H1 (cell line): ENCODE data around the gene SPEN. TPM values are rescaled to one million over a fixed set of nuclear protein-coding genes. Genes with fewer than 3 reads are reported as not detected.

ENCODE experiments used
- CBX5 ChIP-seq: fragments of 300-800, 300-1000 bp; sonication (generic); IDR thresholded peaks from 2 replicates; pipeline ENCODE4 v1.7.1; 2016; ENCODE audit warnings: antibody characterized with exemption, low read length, low read depth
- EP300 ChIP-seq, 2 experiments: IDR thresholded peaks; 1 replicate in 1 of 2; 2 replicates in 1 of 2; pipeline ENCODE4 v1.6.1; 2011 to 2012; ENCODE audit warnings: low read depth in 2 of 2, low read length in 2 of 2, mild to moderate bottlenecking in 2 of 2, borderline replicate concordance in 1 of 2, inconsistent platforms in 1 of 2, moderate library complexity in 1 of 2
- FOSL1 ChIP-seq: IDR thresholded peaks from 2 replicates; pipeline ENCODE4 v1.6.1; 2011; ENCODE audit warnings: mild to moderate bottlenecking, low read depth, low read length, moderate library complexity; ENCODE audit not compliant: insufficient read depth
- HDAC2 ChIP-seq, 2 experiments: fragments of 300-600 bp in 1 of 2; sonication (generic) in 1 of 2; IDR thresholded peaks; 2 replicates each; pipeline ENCODE4 v1.6.1; 2011 to 2012; ENCODE audit warnings: low read depth in 2 of 2, low read length in 2 of 2, mild to moderate bottlenecking in 2 of 2, moderate library complexity in 2 of 2, borderline replicate concordance in 1 of 2, inconsistent platforms in 1 of 2
- RBBP5 ChIP-seq: IDR thresholded peaks from 2 replicates; pipeline ENCODE4 v1.7.1; 2012; ENCODE audit warnings: low read depth, mild to moderate bottlenecking, inconsistent platforms, low read length, moderate library complexity, borderline replicate concordance
- SP4 ChIP-seq: IDR thresholded peaks from 2 replicates; pipeline ENCODE4 v1.6.1; 2012; ENCODE audit warnings: low read length, inconsistent platforms
- SRF ChIP-seq: IDR thresholded peaks from 2 replicates; pipeline ENCODE4 v1.6.1; 2011; ENCODE audit warnings: mild to moderate bottlenecking, low read depth, low read length, moderate library complexity
- SUZ12 ChIP-seq: fragments of 200-600 bp; sonication (generic); IDR thresholded peaks from 2 replicates; pipeline ENCODE4 v1.6.1; 2012; ENCODE audit warnings: mild to moderate bottlenecking, inconsistent platforms, low read length, moderate library complexity, mixed read lengths
- polyA plus RNA-seq, 7 experiments: library from polyadenylated mRNA; depleted of rRNA in 3 of 7; stranded (reverse) in 5 of 7; unstranded in 2 of 7; fragments of >200 nt in 5 of 7; fragments of 200-250 nt in 2 of 7; gene quantifications; 1 replicate in 5 of 7; 2 replicates in 1 of 7; 4 replicates in 1 of 7; pipeline versions ENCODE4 v1.2.1 to v1.2.3, GENCODE V29; 2011 to 2013; ENCODE audit warnings: missing spikeins in 2 of 7, mixed read lengths in 2 of 7
- total RNA-seq: library from RNA; stranded (reverse); fragmentation: NEBNext Ultra II Directional; extraction: Animal tissue kit (Norgen Biotek cat#: 25700); gene quantifications from 2 replicates; pipeline ENCODE4 v1.2.1, GENCODE V29; 2021
- TF ChIP-seq, protein P1 (sequence below): fragments of 300-600 bp; sonication (generic); IDR thresholded peaks from 2 replicates; pipeline ENCODE4 v1.7.1; 2012; ENCODE audit warnings: low read length, moderate library complexity, mild to moderate bottlenecking, inconsistent platforms; ENCODE audit not compliant: insufficient replicate concordance

Gene SPEN
- total and polyA plus RNA-seq, 2 of the 8 experiments (the other 6 are each of a cell fraction or from before 2014, with no cell fraction given): 12.5 to 52.1 TPM

- peak; percentile 97 for TF ChIP-seq HDAC2 (IDR thresholded peaks at IDR 0.05; ENCODE audit: borderline replicate concordance in 1 of 2, low read depth in 2 of 2, low read length in 2 of 2)
- TF ChIP-seq RBBP5: peak; percentile 58; the same call in 1 of the 2 replicates
- TF ChIP-seq SRF: no peak
- TF ChIP-seq CBX5: no peak
- TF ChIP-seq FOSL1: no peak
- peak; percentile 50; the same call in 1 of the 2 replicates for TF ChIP-seq SP4
- TF ChIP-seq, protein P1, sequence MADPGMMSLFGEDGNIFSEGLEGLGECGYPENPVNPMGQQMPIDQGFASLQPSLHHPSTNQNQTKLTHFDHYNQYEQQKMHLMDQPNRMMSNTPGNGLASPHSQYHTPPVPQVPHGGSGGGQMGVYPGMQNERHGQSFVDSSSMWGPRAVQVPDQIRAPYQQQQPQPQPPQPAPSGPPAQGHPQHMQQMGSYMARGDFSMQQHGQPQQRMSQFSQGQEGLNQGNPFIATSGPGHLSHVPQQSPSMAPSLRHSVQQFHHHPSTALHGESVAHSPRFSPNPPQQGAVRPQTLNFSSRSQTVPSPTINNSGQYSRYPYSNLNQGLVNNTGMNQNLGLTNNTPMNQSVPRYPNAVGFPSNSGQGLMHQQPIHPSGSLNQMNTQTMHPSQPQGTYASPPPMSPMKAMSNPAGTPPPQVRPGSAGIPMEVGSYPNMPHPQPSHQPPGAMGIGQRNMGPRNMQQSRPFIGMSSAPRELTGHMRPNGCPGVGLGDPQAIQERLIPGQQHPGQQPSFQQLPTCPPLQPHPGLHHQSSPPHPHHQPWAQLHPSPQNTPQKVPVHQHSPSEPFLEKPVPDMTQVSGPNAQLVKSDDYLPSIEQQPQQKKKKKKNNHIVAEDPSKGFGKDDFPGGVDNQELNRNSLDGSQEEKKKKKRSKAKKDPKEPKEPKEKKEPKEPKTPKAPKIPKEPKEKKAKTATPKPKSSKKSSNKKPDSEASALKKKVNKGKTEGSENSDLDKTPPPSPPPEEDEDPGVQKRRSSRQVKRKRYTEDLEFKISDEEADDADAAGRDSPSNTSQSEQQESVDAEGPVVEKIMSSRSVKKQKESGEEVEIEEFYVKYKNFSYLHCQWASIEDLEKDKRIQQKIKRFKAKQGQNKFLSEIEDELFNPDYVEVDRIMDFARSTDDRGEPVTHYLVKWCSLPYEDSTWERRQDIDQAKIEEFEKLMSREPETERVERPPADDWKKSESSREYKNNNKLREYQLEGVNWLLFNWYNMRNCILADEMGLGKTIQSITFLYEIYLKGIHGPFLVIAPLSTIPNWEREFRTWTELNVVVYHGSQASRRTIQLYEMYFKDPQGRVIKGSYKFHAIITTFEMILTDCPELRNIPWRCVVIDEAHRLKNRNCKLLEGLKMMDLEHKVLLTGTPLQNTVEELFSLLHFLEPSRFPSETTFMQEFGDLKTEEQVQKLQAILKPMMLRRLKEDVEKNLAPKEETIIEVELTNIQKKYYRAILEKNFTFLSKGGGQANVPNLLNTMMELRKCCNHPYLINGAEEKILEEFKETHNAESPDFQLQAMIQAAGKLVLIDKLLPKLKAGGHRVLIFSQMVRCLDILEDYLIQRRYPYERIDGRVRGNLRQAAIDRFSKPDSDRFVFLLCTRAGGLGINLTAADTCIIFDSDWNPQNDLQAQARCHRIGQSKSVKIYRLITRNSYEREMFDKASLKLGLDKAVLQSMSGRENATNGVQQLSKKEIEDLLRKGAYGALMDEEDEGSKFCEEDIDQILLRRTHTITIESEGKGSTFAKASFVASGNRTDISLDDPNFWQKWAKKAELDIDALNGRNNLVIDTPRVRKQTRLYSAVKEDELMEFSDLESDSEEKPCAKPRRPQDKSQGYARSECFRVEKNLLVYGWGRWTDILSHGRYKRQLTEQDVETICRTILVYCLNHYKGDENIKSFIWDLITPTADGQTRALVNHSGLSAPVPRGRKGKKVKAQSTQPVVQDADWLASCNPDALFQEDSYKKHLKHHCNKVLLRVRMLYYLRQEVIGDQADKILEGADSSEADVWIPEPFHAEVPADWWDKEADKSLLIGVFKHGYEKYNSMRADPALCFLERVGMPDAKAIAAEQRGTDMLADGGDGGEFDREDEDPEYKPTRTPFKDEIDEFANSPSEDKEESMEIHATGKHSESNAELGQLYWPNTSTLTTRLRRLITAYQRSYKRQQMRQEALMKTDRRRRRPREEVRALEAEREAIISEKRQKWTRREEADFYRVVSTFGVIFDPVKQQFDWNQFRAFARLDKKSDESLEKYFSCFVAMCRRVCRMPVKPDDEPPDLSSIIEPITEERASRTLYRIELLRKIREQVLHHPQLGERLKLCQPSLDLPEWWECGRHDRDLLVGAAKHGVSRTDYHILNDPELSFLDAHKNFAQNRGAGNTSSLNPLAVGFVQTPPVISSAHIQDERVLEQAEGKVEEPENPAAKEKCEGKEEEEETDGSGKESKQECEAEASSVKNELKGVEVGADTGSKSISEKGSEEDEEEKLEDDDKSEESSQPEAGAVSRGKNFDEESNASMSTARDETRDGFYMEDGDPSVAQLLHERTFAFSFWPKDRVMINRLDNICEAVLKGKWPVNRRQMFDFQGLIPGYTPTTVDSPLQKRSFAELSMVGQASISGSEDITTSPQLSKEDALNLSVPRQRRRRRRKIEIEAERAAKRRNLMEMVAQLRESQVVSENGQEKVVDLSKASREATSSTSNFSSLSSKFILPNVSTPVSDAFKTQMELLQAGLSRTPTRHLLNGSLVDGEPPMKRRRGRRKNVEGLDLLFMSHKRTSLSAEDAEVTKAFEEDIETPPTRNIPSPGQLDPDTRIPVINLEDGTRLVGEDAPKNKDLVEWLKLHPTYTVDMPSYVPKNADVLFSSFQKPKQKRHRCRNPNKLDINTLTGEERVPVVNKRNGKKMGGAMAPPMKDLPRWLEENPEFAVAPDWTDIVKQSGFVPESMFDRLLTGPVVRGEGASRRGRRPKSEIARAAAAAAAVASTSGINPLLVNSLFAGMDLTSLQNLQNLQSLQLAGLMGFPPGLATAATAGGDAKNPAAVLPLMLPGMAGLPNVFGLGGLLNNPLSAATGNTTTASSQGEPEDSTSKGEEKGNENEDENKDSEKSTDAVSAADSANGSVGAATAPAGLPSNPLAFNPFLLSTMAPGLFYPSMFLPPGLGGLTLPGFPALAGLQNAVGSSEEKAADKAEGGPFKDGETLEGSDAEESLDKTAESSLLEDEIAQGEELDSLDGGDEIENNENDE: no peak
- peak; percentile 77; the same call in 1 of the 2 replicates for TF ChIP-seq SUZ12
- 0 out of 3 replicates have a peak, but pooled peaks of 1 of the 2 experiments have one; percentile 72 for TF ChIP-seq EP300 (IDR thresholded peaks at IDR 0.05; ENCODE audit: borderline replicate concordance in 1 of 2, low read depth in 2 of 2, low read length in 2 of 2)
Observed at GRCh38 chr1:15835741-15836510, 11.6 kb upstream of the SPEN start (continued).
